NOMO-1 treated with dmso at 0.1 percent for 144 hours (cell line): ENCODE results near the gene NT5C.

Experiments
- DNase-seq: peaks from one replicate; lab custom pipeline; 2025; ENCODE audit not compliant: unreplicated experiment; lab: John Stamatoyannopoulos, UW

Gene NT5C

GRCh38 chr17:75118307-75118706 is 13.2 kb downstream of the NT5C start:
- DNase-seq: no peak

GRCh38 chr17:75116737-75117136 is 14.8 kb downstream of the NT5C start:
- no peak for DNase-seq

- no peak for DNase-seq
These were observed 16.0 kb downstream of the NT5C start for GRCh38 chr17:75115555-75115954.

GRCh38 chr17:75114552-75115314 is 16.8 kb downstream of the NT5C start:
- DNase-seq: no peak

DNA sequence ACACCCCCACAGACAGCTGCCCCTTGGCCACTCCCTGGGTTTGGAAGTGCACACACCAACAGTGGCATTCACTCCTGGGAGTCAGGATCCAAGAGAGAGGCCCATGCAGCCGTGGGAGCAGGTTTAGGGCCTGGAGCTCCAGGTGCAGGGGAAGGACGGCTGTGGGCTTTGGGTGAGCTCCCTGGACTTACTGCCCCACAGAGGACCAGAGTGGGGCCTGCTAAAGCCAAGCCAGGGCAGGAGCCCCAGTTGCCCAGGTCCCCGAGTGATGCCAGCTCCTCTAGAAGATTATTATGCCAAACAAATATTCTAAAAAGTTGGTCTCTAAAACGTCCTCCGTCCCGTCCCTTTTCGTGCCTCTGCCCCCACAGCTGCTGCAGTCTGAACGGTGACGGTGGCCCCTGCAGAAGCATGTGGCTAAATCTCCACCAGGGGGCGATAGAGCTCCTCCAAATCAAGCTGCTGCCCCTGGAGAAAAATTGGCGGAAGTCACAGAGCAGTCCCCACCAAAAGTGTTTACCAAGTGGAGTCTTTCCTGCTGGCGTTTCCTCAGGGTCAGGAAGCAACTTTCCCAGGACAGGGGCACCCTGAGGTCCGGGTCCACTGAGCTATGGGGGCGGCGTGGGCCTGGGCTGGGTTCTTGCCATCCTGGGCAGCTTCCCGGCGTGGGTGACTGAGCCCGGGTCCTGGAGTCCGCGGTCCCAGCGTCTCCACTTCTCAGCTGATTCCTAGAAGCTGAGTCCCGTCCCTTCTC is 17.6 kb downstream of the NT5C start:
- DNase-seq: peak; percentile 76

DNA sequence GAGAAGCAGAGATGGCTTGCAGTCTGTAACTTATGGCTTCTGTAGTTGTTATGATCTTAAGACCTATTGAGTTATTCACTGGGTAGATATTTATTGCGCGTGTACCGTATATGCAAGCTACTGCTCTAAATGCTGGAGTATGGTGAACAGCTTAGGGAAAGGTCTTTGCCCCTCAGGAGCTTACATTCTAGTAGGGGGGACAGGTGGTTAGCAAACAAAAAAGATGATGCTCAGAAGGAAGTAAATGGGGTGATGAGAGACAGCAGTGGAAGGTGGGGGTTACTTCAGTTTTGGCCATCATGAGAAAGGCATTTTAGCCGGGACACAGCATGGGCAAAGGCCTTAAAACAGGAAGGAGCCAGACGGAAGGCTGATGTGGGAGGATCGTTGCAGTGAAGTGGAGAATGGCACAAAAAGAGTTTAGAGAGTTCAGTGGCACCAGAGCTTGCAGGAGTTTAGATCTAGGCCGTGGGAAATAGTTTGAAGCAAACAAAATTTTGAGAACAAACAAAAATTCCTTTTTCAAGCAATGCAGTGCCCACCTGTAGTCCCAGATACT is 19.7 kb downstream of the NT5C start:
- DNase-seq: no peak

DNA sequence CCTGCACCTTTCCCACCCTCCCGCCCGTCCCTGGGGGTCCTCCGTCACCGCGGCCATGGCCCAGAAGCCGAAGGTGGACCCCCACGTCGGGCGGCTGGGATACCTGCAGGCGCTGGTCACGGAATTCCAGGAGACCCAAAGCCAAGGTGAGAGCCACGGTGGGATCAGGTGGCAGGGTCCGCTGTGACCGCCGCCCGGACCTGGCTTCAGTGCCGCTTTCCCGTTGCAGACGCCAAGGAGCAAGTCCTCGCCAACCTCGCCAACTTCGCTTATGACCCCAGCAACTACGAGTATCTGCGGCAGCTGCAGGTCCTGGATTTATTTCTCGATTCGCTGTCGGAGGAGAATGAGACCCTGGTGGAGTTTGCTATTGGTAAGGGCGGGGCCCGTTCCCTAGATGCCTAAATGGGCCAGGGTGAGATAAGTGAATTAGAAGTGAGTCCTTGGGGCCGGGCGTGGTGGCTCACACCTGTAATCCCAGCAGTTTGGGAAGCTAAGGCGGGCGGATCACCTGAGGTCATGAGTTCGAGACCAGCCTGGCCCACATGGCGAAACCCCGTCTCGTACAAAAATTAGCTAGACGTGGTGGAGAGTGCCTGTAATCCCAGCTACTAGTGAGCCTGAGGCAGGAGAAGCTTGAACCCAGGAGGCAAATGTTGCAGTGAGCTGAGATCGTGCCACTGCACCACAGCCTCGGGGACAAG is 21.2 kb downstream of the NT5C start:
- no peak for DNase-seq

DNA sequence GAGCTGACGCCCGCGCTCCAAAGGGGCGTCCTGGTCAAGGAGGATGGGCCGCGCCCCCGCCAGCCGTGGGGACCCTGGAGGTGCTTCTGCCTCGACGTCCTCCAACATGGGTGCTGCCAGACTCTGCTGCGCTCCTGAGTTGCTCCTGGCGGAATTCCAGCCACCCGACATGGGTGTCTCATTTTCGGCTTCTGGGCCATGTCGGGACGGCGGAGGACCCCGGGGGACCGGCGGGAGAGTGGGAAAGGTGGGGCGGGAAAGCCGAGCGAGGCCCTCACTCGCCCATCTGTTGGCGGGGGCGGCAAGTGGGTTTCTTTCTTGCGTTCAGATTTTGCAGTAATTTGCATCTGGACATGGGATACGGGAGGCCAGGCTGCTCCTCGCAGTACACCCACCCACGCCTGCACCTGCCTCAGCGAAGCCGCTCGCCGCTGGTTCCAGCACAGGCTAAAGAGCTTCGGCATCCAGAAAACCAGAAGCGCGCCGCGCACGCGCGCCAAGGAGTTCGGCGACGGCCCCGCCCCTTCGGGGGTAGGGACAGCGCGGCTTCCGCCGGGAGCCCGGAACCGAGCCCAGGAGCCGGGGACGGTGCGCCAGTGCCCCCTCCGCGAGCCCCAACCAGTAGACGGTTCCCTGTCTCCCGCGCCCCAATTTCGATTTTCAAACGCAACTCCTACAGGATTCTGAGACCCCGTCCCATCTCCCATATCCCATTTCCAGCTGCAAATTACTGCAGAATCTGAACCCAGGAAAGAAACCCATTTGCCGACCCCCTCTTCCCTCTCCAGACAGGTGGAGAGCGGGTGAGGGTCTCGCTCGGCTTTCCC is 21.9 kb downstream of the NT5C start, which contains the start of gene ARMC7:
Gene ARMC7 (plus strand): TSS at position 563 of the 827 bp plus-strand sequence. CDS start 320 bp downstream, outside the sequence.
- DNase-seq: peak; percentile 87

DNA sequence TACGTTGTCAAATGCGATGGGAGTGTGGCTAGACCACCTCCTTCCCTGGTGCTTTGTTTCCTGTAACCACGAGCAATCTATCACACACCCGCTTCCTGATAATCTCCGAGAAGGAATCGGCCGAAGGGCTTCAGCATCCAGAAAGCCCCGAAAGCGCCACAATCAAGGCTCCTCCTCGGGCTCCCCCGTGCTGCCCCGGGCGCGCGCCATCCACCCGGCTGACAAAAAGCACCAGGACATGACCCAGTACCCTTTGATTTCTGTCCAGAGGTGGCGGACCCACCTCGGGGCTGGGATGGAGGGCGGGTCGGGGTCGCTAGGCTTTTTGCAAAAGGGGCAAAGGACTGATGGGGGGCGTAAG is 22.5 kb downstream of the NT5C start:
- no peak for DNase-seq

GRCh38 chr17:75108193-75108592 is 23.3 kb downstream of the NT5C start:
- DNase-seq: no peak

DNA sequence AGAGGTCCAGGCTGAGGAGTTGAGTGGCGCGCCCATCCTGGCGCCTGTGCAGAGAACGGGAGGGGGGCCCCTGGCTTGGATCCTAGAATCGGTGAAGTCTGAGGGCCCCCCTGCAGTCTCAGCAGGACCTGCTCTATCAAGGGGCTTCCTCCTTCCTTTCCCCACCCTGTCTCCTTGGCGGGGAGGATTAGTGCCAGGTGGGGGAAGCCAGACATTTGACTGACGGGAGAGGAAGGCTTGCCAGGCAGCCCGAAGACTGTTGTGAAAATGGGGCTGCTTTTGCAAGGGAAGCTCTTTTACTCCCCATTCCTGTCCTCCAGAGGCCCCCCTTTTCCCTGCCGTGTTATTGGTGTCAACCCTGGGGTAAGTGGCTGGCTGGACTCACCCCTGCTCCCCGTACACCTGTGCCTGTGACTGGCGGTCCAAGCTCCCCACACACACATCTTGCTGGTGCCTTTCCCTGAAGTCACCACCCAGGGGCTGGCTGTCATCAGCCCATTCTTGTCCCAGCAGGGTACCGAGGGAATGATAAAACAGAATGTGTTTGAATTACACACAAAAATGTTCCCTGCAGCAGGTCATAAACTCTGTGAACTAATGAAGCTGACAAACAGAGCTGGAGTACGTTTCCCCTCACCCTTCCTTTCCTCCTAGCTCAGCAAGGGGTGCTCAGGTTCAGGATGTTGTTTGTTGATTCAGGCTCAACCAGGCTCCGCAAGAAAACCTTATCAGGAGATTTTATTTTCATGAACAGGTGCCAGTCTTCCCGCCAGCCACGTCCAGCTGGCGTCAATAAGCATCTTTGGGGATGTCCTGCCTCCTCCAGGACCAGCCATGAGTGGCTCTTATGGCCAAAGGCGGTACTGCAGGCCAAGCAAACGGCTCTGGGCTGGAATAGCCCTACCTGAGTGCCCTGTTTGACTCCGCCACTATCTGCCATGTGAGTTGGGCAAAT is 26.1 kb downstream of the NT5C start:
- no peak for DNase-seq

DNA sequence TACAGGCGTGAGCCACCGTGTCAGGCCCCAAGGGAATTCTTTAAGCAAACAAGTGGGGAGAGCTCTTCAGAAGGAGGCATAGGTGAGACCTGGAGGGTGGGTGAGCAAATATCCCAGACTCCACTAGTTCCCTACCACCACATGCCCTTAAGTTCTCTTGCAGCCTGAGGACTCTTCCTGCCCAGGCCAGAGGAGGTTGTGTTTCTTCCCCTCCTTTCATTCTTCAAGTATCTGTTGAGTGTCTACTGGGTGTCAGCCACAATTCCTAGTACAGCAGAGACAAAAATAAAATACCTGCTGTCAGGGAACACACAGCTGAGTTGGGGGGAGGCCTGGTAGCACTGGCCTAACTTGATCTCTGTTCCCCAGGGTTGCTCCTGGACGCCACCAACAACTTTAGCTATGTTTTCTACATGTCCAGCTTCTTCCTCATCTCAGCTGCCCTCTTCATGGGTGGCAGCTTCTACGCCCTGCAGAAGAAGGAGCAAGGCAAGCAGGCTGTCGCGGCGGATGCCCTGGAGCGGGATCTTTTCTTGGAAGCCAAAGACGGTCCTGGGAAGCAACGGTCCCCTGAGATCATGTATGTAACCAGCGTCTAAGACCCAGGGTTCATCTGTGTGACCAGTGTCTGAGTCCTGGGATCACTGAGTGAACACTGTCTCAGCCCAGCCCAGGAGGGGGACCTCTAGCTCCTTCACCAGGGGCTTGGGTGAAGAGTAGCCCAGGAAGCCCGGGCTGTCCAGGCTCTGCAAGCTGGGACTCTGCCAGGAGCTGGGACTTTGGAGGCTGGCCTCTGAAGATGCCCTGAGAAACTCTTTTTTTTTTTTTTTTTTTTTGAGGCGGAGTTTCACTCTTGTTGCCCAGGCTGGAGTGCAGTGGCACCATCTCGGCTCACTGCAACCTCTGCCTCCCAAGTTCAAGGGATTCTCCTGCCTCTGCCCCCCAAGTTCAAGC is 27.7 kb downstream of the NT5C start:
- DNase-seq: no peak

DNA sequence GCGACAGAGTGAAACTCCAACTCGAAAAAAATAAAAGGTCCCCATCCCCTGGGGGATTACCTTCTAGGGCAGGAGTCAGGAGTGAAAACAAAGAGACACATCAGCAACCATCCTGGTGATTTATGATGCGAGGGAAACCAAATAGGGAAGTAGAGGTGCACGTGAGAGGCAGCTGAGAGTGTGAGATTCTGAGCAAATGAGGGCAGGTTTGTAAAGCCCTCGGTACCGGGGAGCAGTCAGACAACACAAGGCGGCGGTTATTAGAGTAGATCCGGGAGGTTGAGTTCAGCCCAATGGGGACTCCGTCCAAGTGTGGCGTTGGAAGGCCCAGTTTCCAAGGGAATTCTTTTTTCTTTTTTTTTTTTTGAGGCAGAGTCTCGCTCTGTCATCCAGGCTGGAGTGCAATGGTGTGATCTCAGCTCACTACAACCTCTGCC is 29.1 kb downstream of the NT5C start:
- DNase-seq: peak; percentile 26

DNA sequence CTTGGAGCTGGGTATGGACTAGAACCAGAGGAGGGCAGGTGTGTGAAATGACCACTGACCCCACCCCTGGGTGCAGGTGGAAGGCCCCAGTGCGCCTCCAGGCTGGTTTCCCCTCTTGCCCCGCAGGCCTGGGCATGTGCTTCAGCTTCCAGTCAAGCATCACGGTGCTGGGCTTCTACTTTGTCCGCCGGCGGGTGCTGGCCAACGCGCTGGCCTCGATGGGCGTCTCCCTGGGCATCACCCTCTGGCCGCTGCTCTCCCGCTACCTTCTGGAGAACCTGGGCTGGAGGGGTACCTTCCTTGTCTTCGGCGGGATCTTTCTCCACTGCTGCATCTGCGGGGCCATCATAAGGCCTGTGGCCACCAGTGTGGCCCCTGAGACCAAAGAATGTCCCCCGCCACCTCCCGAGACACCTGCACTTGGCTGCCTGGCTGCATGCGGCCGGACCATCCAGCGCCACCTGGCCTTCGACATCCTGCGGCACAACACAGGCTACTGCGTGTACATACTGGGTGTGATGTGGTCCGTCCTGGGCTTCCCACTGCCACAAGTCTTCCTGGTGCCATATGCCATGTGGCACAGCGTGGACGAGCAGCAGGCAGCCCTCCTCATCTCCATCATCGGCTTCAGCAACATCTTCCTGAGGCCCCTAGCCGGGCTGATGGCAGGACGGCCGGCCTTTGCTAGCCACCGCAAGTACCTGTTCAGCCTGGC is 31.5 kb downstream of the NT5C start:
- no peak for DNase-seq

- no peak for DNase-seq
These were observed 32.7 kb downstream of the NT5C start for GRCh38 chr17:75098861-75099260.

- DNase-seq: no peak
These were observed 33.7 kb downstream of the NT5C start for GRCh38 chr17:75097865-75098264.

DNA sequence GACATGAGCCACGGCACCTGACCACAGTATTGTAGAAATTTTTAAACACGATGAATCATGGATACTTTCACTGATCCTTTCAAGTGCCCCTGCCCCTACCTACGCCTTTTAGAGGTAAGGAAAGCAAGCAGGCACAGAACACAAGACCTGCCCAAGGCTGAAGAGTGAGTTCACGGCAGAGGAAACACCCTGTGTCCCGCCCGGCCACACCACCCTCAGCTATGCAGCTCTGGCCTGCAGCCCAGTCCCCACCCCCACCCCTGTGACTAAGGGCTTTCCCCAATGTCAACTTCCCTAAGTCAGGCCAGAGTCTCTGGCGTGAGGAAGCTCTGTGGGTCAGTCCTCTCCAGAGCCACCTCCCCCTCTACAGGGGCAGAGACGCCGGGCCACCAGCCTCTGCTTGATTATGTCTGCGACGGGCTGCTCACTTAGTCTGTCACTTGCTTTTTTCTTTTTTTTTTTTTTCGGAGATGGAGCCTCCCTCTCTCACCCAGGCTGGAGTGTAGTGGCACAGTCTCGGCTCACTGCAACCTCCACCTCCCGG is 35.4 kb downstream of the NT5C start:
- DNase-seq: peak; percentile 79
